Measurements from ENCODE around the gene TBC1D10B.

DNA sequence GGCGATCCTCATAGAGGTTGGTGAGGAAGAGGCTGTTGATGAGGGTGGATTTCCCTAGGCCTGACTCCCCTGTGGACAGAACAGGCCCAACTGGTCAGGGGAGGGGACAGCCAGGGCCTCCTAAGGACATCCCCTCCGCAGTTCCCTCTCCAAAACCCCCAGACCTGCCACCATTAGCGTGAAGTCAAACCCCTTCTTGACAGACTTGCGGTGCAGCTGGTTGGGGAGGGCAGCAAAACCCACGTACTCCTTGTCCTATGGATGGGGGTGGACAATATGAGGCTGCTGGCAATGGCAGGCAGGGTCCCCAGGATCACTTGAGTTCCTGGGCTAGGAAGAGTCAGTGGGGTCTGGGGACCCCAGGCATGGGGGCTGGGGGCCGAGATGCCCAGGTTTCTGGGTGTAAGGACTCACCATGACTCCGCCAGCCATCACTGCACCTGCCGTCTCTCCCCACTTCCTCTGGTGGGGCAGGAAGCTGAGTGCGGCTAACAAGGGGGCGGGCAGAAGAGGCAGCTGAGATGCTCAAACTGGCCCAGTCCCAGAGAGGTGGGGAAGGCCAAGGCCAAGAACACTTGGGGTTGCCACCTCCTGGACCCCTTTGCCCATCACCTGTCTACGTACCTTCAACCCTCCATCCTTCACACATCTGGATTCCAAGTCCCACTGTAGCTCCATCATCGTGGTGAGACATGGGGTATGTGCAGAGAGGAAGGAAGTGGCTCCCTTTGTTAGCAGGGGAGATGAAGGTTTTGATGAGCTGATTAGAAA is 12.0 kb upstream of the TBC1D10B start, which contains the start of gene SEPTIN1:
- TF ChIP-seq, protein P1, sequence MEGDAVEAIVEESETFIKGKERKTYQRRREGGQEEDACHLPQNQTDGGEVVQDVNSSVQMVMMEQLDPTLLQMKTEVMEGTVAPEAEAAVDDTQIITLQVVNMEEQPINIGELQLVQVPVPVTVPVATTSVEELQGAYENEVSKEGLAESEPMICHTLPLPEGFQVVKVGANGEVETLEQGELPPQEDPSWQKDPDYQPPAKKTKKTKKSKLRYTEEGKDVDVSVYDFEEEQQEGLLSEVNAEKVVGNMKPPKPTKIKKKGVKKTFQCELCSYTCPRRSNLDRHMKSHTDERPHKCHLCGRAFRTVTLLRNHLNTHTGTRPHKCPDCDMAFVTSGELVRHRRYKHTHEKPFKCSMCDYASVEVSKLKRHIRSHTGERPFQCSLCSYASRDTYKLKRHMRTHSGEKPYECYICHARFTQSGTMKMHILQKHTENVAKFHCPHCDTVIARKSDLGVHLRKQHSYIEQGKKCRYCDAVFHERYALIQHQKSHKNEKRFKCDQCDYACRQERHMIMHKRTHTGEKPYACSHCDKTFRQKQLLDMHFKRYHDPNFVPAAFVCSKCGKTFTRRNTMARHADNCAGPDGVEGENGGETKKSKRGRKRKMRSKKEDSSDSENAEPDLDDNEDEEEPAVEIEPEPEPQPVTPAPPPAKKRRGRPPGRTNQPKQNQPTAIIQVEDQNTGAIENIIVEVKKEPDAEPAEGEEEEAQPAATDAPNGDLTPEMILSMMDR (IDR thresholded peaks at IDR 0.05), result no peak
- peak in 1 of 4 donors; percentile 32 for TF ChIP-seq POLR2A (IDR thresholded peaks at IDR 0.05)

All from esophagus squamous epithelium (tissue), 4 donors.